HG03469 (cell line): ENCODE results near the gene SMIM27.
"Not testable (repeated sequence)": the region's sequence is repeated elsewhere in the genome, so short reads cannot be mapped to it uniquely, and the experiment has no call there.

ENCODE experiments used
- ATAC-seq: cut with Tn5 transposase; IDR thresholded peaks from one replicate; pipeline ENCODE4 v1.9.1; 2021; ENCODE audit warnings: mild to moderate bottlenecking, moderate library complexity, moderate number of reproducible peaks; ENCODE audit not compliant: unreplicated experiment

The SMIM27 gene, protein sequence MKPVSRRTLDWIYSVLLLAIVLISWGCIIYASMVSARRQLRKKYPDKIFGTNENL

DNA sequence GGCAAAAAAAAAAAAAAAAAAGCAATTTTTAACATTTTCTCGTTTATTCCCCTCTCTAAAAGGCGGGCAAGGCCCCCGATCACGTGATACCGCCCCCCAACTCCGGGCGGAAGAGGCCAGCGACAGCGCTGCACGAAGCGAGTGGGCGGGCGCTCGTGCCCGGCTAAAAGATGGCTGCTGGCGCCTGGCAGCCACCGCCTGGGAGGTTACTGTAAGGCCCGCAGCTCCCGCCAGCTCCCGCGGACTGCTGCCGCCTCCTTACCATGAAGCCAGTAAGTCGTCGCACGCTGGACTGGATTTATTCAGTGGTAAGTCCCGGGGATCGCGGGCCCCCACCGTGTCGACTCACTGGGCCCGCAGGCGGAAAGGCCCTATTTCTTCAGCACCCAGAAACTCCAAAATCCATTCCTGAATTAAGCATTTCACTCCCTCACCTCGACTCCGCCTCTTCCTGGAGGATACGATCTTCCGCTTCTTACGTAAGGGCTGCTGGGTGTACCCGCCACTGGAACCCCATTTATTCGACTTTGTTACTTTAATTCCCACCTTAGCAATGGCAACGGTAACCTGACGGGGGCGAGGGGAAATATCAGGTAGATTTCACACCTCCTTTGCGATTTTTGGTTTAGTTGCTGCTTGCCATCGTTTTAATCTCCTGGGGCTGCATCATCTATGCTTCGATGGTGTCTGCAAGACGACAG, at the start of gene SMIM27, which contains the start of gene TOPORS:
Gene SMIM27, plus strand, starts transcription at position 156 of the 701 bp plus-strand sequence. Its CDS starts 108 bp downstream, at position 264.
Gene TOPORS, minus strand, starts transcription at position 415 of the 701 bp plus-strand sequence. Its CDS starts 150 bp downstream, at position 265.
- ATAC-seq = peak; percentile 70

DNA sequence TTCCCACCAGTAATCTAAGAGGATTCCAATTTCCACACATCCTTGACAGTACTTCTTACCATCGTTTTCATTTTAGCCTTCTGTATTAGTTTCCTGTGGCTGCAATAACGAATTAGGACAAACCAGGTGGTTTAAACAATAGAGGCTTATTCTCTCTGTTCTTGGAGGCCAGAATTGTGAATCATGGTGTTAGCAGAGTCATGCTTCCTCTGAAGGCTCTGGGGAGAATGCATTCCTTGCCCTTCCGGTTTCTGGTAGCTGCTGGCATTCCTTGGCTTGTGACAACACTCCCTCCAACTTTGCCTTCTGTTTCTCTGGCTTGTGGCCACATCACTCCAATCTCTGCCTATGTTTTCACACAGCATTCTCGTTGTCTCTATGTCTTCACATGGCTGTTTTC, 49.7 kb upstream of the SMIM27 start:
- ATAC-seq = no peak

DNA sequence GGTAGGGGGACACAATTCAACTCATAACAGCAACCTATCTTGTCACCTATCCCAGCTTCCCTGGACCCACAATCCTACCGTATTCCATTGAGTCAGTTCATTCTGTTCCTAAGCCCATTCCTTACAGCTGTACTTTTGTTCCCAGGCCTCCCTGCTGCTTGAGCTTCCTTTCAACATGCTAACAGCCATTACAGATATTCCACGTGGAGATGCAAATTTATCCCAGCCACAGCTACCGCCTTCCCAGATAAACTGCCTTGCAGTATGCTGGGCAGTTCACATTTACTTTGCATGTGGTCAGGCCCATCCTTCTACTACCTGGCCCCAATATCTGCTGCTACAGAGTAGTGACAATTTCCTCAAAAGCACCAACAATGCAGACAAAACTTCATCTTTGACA, 49.1 kb upstream of the SMIM27 start:
- no peak for ATAC-seq

DNA sequence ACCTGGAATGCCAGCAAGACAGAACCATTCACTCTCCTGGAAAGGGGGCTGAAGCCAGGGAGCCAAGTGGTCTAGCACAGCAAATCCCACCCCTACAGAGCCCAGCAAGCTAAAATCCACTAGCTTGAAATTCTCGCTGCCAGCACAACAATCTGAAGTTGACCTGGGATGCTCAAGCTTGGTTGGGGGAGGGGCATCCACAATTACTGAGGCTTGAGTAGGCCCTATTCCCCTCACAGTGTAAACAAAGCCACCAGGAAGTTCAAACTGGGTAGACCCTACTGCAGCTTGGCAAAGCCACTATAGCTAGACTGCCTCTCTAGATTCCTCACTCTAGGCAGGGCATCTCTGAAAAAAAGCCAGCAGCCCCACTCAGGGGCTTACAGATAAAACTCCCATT, 43.4 kb upstream of the SMIM27 start:
- ATAC-seq = no peak

DNA sequence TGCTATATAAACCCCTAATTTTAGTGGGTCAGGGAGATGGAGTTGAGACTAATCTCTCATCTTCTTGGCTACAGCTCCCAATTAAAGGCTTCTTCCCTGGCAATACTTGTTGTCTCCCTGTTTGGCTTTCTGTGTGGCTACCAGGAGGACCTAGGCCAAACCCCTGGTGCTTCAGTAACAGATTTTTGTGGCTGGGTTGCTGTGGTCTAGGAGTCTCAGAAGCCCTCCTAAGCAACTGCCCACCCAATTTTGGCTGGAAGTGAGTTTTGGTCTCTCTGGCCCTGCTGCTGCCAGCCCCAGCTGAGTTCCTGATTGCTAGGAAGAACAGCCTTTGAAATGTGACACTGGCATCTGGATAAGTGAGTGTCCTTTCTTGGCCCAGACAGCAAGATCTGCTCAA, 35.9 kb upstream of the SMIM27 start:
- no peak for ATAC-seq

DNA sequence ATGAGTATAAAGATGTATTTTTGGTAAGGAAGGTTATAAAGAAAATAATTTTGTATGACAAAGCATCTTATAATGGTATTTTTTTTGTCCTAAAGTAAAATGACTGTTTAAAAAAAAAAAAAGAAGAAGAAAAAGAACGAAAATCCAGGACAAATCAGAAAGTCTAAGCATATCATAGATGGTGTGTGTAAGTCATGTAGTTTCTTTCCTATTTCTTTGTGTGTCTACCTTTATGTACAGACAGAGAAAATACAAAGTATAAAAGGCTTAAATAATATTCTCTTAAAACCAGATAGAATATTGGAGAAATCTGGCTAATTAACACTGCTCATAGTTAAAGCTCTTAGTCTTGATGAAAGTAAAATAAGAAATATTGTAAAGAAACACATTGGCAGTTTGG, 33.9 kb upstream of the SMIM27 start:
- ATAC-seq = no peak

DNA sequence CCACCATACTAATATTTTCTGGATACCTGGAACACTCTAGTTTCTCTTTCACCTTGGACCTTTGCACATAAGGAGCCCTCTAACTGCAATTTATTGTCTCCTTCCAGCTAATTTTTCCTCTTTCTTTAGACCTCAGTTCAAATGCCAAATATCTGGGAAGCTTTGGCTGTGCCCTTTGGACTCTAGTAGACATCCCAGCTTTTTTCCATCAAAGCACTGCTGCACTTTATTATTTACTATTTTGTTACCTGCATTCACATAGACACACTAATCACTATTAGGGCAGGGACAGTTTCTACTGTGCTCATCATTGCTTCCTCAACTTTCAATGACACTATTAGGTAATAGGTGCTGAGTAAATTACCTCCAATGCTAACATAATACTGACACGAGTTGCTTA, 28.2 kb upstream of the SMIM27 start:
- no peak for ATAC-seq

DNA sequence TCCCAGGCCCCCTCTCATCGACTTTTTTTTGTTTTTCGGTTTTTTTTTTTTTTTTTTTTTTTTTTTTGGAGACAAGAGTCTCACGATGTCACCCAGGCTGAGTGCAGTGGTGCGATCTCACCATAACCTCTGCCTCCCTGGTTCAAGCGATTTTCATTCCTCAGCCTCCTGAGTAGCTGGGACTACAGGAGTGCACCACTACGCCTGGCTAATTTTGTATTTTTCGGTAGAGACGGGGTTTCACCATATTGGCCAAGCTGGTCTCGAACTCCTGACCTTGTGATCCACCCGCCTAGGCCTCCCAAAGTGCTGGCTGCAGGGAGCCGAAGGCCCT, 27.6 kb upstream of the SMIM27 start:
- ATAC-seq = not testable (repeated sequence)

DNA sequence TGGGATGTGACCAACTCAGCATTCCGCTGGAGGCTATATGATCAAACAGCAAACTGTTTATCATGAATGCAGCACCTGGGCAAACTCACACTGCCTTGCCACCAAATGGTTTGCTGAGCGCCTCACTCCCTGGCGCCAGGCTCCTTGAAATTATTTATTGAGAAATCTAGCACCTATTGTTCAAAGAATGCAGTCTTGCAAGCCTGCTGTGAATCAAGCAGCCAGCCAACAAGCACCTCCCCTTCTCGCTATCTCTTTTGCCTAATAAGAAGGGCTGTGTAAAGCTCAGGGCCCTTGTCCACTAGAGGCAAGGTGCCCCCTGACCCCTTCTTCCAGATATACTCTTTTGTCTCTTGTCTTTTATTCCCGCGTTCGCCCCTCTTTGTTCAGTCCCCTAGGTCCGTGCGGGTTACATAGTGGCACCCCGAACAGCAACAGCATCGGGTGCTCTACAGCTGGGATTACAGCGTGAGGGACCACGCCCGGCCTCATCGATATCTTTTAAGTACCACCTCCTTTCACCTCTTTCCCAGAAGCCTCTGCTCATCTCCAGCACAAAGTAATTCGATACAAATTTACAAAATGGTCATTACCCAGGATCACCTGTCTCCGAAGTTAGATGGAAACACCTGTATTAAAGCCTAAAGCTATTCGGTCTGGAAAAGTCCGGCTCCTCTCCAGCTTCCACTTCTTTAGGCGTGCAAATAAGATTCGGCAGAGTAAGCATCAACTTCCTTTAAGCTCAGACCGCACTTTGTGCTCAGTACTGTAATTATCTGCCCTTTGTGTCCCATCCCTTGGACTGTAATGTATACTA, 27.0 kb upstream of the SMIM27 start:
- peak; percentile 26 for ATAC-seq

DNA sequence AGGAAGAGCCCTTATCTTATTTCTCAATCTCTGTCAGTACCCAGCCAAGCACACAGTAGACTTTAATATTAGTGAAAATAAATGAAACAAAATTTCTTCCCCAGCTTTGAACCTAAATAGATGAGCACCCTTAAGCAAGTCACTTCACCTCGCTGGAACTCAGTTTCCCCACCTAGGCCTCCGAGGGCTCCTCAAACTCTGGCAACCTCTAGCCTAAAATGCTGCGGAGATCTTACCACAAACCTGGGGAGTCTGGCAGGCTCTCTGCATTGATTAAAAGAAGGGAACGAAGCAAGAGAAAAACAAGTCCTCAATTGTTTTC, 26.5 kb upstream of the SMIM27 start:
- ATAC-seq = no peak

DNA sequence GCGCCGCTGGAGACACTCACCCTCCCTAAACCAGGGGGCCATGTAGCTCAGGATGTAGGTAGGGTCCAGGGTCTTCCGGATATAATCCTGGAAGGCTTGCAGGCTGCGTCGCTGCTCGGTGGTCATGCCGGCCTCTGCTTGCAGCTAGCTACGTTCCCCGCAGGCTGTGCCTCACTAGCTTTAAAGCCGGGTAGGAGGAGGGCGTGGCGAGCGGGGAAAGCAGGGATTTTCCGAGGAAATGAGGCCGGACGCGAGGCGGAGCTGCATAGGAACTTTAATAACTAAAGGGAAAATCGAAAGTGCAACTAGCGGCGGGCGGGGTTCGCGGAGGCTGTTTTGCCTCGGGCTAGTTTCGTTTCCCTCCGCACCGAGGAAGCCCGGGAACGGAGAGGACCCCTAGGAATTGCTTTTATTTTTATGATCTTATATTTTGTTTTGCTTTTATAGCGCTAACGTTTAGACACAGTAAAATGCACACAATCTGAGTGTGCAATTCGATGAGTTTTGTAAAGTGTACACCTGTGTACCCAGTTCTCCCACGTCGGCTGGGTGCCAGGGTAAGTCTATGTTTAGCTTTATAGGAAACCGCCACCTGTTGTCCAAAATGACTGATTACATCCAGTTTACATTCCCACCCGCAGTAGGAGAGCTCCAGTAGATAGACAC, 26.0 kb upstream of the SMIM27 start, which contains the start of gene RIGI:
Gene RIGI, minus strand, starts transcription at position 156 of the 666 bp plus-strand sequence. Its CDS starts 30 bp downstream, at position 126.
- ATAC-seq = peak; percentile 53

DNA sequence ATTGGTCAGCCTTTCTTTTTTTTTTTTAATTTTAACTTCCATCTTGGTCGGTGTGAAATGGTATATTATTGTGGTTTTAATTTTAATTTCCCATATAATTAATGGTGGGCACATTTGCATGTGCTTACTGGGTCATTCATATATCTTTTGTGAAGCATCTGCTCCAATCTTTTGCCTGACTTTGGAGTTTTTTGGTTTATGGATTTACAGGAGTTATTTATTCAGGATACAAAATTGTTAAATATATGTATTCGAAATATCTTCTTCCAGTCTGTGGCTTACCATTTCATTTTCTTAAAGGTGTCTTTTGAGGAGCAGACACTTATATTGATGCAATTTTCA, 25.4 kb upstream of the SMIM27 start:
- ATAC-seq = no peak

DNA sequence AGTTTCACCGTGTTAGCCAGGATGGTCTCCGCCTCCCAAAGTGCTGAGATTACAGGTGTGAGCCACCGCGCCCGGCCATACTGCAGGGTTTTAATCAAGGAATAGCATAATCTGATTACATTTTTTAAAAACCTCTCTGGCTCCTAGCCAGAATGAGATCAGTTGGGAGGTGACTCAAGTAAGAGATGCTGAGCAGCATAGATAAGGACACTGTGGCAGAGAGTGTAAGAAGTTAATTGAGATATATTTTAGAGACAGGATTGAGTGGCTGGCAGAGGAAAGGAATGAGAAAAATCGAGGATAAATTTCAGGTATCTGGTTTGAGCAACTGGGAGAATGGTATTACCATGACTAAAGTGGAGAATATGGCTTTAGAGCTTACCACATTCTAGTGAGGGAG, 18.8 kb upstream of the SMIM27 start:
- no peak for ATAC-seq

DNA sequence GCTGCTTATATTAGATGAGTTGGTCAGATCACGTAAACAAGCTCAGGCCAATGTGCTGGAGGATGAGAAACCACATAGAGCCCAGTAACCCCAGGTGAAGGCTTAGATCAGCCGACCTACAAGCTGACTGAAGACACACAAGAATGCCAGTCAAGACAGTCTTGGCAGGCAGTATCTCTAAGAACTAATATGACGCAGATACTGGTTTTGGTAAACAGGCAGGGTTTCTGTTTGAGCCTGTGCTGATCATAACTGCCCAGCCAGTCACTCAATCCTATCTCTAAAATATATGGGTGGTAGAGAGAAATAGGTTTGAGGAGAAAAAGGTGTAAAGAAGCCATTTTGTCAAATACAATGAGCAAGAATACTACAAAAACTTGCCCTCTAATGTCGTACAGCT, 18.3 kb upstream of the SMIM27 start:
- no peak for ATAC-seq

DNA sequence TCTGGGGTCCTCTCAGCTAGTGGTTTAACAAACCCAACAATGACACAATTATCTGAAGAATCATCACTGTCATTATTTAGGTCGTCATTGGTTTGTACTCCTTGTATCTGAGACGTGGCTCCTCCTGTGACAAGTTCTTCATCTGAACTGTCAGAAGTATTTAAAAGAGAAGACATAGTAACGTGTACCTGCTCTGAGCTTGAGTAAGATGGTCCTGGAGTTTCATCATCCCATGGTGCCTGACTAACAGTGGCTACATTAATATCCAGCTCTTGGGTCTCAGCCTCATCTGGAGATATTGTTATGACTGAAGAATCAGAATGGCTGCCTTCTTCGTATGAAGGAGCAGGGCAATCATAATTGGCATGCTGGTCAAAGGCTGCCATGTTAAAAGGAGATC, 9.1 kb upstream of the SMIM27 start:
- ATAC-seq = no peak

DNA sequence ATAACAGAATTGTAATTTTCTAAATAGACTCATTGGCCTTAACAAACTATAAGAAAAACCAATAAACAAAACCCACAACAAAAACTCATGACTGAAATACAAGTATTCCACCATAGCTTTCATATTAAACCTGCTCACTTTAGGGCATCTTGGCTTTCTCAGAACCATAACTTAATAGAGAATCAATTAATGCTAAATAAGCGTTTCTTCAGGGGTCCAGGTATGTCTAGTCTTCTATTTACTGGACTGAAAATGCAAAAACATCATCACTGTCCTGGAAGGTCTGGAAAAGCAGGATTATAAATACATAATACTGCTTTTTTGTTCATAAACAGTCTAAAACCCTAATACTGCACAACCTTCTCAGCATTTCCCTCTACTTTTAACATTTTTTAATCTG, 6.2 kb upstream of the SMIM27 start:
- ATAC-seq = no peak

DNA sequence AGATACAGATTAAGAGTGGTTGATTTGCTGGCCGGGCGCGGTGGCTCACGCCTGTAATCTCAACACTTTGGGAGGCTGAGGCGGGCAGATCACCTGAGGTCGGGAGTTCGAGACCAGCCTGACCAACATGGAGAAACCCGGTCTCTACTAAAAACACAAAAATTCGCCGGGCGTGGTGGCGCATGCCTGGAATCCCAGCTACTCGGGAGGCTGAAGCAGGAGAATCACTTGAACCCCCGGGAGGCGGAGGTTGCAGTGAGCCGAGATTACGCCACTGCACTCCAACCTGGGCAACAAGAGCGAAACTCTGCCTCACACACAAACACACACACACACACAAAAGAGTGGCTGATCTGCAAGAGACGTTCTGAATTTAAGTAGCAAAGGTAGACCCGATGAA, 3.9 kb upstream of the SMIM27 start:
- not testable (repeated sequence) for ATAC-seq

DNA sequence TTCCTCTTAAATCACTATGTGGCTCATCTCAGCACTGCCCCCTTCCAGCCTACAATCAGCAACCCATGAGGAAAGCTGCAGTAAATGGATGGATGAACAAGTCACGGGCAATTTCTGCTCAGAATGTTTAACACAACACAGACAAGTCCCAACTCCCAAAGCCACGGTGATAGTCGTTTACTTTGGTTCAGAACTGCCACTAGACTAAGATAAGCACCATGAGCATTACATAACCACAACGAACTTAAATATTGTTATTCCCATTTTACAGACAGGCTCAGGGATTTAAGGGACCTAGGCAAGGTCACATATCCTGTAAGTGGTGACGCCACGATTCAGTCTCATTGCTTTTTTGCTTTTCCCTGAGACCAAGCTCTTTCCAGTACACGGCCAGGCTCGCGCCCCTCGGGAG, 2.0 kb upstream of the SMIM27 start:
- no peak for ATAC-seq

DNA sequence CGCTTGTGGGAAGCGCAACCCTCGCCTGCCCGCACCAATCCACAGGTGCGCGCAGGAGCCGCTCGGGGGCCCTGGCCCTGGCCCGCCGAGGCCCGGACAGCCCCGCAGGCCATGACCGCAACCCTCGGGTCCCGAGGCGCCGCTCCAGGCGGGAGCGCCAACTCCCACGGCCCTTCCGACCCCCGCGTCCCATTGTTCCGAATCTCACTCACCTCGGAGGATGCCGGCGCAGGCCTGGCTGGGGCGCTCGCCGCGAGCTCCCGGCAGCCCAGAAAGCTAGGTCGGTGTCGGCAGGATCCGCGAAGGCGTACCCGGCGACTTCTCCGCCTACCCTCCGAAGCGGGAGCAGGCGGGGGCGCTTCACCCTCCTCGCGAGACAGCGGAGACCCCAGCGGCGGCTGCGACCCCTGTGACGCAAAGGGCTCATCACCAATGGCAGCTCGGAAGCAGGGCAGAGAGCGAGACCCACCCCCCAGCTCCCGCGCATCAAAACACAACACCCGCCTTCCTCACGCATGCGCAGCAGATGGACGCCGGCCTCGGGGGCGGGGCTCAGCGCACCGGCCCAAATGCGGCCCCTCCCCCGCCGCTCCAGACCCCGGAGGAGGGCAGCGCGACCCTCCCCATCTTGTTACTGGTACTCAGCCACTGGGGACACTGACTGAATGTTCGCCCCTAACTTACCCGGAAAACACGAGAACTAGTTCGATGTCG, 1.4 kb upstream of the SMIM27 start:
- peak; percentile 47 for ATAC-seq

DNA sequence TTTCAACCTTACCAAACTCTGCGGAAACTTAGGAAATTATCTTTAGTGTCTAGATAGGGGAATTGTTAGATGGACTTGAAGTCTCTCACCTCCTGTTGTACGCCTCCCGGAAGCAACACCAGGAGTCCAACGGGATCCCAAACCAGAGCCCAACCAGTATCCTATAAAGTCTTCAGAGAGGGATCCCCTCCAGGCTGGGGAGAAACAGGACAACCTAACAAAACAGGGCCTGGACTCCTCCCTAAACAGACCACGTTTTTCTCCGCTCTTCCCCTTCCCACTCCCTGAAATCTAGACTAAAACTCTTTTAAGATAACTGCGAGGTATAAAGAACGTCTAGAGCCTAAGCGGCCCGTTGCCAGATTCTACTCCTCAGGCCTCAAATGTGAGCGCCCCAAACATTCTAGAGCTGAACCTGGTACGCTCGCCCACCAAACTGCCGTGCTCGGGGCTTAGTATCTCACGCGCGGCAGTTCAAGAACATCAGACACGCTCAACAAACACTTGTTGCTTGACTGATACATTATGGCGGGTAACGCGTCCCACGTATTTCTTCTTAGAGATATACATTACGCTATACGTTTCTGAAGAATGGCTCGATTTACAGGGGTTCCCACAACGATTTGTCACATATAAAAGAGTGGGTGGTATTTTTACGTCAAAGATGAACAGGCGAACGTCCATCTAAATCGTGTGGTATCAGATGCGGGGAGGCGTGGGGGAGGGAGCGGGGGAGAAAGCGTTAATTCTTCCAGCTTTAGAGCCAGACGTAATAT, 663 bp upstream of the SMIM27 start:
- ATAC-seq = no peak
